ENCODE data around the gene DIP2C.

Gene DIP2C

DNA sequence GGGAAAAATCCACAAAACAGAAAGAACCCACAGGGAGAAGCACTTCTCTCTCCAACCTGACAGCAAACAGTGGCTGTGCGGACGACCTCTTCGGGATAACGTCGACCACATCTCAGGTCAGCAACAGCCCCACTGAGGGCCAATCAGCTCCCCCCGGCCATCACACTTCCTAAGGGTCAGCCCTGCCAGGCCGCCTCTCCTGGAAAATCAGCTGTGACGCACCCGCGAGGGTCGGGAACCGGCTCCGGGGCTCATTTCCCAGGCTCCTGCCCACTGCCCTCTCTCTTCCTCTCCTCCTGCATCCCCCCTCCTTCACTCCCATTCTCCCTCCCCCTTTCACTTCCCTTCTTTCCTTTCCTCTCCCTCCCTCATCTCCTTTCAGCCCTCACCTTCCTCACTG, 118.3 kb downstream of the DIP2C start:
- CTCF ChIA-PET, result no interaction called here
- POLR2A ChIA-PET (ENCODE audit: low non-redundant PET), result no interaction called here
- DNase-seq (ENCODE audit: low spot score), result no peak
- TF ChIP-seq, protein P1, sequence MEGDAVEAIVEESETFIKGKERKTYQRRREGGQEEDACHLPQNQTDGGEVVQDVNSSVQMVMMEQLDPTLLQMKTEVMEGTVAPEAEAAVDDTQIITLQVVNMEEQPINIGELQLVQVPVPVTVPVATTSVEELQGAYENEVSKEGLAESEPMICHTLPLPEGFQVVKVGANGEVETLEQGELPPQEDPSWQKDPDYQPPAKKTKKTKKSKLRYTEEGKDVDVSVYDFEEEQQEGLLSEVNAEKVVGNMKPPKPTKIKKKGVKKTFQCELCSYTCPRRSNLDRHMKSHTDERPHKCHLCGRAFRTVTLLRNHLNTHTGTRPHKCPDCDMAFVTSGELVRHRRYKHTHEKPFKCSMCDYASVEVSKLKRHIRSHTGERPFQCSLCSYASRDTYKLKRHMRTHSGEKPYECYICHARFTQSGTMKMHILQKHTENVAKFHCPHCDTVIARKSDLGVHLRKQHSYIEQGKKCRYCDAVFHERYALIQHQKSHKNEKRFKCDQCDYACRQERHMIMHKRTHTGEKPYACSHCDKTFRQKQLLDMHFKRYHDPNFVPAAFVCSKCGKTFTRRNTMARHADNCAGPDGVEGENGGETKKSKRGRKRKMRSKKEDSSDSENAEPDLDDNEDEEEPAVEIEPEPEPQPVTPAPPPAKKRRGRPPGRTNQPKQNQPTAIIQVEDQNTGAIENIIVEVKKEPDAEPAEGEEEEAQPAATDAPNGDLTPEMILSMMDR (conservative IDR thresholded peaks at IDR 0.05; ENCODE audit: low read depth), result no peak
- H3K27ac ChIP-seq, result no peak overlapping the region

DNA sequence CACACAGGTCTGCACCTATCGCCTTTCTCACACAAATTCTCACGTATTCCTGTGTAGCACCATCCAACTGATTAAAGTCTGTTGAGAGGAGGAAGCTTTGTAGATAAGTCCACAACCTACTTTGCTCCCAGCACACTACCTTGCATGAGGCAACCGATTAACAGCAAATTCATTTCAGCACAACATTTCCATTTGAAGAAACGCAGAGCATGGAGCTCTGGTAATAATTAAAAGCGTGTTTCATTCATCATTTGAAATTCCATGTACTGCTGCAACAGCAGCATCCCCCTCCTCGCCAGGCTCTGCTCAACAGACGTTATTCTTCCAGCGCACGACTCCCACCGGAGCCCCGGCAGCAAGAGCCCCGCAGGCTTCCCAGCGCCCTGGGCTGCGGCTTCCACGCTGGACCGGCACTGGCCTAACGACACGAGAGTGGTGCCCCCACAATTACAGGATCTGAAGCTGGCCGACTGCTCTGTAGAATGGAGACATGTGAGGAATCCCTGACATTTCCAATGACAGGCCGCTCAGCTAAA, 118.8 kb downstream of the DIP2C start:
- TF ChIP-seq, protein P1 (conservative IDR thresholded peaks at IDR 0.05; ENCODE audit: low read depth), result no peak
- no peak overlapping the region for H3K27ac ChIP-seq
- CTCF ChIA-PET, result no interaction called here
- POLR2A ChIA-PET (ENCODE audit: low non-redundant PET), result no interaction called here
- no peak for DNase-seq (ENCODE audit: low spot score)

DNA sequence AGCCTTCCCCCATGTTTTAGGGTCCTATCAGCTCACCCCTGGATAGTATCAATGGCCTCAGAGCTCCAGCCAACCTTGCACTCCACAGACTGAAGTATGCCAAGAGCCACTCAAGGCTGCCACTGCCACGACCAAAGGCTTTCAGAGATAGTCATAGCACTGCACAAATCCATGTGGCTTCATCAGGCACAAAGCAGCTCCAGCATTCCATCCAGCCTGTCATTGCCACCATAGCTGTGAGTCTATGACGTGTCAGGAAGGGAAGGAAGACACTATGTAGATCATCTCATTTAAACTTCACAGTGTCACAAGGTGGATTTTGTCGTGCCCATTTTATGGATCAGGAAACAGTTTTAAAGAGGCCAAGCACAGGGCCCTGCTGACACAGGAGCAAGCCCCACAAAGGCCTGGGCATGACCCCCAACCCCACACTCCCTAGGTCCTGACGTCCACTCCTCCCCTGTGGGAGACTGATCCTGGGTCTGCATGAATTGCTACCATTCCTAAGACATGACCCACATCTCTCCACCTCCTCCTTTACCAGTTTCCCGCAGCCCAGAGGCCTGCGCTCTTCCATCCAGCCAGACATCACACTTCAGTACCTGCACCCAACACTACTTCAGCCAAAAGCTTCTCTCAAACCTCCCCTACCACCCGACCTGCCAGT, 119.4 kb downstream of the DIP2C start:
- DNase-seq (ENCODE audit: low spot score), result no peak

DNA sequence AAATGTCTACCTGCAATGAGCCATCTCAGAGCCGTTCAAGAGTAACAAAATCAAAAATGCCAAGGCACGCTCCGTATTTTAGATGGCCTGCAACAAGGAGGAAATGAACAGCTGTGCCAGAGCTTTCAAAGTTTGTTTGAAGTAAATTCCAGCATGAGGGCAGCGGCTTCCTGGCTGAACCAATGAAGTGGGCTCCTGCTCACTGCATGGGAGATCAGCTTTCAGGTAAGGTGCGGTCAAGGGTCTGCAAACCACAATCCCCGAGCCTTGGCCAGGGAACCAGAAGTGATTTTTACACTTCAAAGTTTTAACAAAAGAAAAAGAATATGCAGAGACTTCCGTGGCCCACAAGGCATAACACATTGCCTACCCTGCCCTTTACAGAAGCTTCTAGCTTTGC, 120.6 kb downstream of the DIP2C start:
- H3K27ac ChIP-seq, result no peak overlapping the region
- TF ChIP-seq, protein P1 (conservative IDR thresholded peaks at IDR 0.05; ENCODE audit: low read depth), result no peak
- no peak for DNase-seq (ENCODE audit: low spot score)
- ChIA-PET POLR2A (ENCODE audit: low non-redundant PET) (no interaction called here), CTCF (interaction anchor here (0.7 to 1.1 kb wide), 2 partner anchors 12 to 220 kb away, joined by 4 read pairs; no protein-coding TSS in a partner anchor)

More for the DNA sequence above, 119.4 kb downstream of the DIP2C start:
- POLR2A ChIA-PET (ENCODE audit: low non-redundant PET), result no interaction called here
- TF ChIP-seq, protein P1 (conservative IDR thresholded peaks at IDR 0.05; ENCODE audit: low read depth), result no peak
- no peak overlapping the region for H3K27ac ChIP-seq
- CTCF ChIA-PET, result no interaction called here

DNA sequence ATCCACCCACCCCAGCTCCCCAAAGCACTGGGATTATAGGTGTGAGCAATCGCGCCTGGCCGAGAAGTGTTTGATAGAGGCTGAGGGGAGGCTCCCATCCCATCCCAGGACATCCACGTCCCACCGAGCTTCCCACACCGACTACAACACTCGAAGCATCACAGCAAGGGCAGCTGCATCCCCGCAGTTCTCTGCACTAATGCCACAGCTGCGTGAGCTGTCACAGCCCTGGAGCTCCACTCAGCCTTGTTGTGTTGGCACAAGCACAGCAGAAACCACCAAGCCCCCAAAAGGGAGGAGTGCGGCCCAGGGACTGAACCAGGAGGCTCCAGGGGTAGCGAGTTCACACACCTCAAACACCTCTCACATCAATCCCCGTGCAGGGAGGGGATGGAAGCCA, 121.6 kb downstream of the DIP2C start:
- TF ChIP-seq, protein P1 (conservative IDR thresholded peaks at IDR 0.05; ENCODE audit: low read depth), result no peak
- no peak overlapping the region for H3K27ac ChIP-seq
- DNase-seq (ENCODE audit: low spot score), result no peak
- ChIA-PET CTCF (no interaction called here), POLR2A (ENCODE audit: low non-redundant PET) (no interaction called here)

DNA sequence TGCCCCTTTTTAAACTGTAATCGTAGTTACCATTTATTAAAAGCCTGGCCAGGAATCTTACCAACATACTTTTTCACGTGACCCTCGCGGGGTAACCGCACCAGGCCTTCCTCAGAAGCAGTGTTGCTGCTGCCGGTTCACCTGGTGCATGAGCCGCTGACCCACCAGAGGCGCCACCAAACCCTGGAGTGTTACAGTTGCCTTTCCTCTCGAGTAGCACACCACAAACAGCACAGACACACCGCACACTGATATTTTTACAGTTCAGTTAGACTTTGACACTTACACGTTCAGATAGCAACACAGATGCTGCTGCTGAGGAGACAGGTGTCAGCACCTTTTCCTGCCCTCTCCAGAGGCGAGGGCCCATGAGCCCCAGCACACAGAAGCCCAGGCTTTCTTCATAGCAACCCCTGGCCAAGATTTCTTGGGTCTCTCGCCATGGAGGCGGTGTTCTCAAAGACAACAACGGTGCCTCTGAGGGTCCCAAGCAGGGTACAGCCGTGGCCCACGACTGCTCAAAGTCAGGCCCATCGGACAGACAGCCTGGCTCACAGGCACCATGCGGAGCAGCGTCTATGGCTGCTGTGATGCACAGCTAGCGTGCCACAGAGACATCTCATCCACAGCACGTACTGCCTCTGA, 123.1 kb downstream of the DIP2C start:
- no peak for DNase-seq (ENCODE audit: low spot score)
- CTCF ChIA-PET, result no interaction called here

More for the DNA sequence above, 123.1 kb downstream of the DIP2C start:
- POLR2A ChIA-PET (ENCODE audit: low non-redundant PET), result no interaction called here
- TF ChIP-seq, protein P1 (conservative IDR thresholded peaks at IDR 0.05; ENCODE audit: low read depth), result no peak
- no peak overlapping the region for H3K27ac ChIP-seq
